T-helper 17 cell (primary cell): ENCODE results near the gene HGFAC. TPM values are rescaled to one million over a fixed set of nuclear protein-coding genes. Genes with fewer than 3 reads are reported as not detected.

ENCODE experiments used
- ATAC-seq: fragments of 150-1000 bp; cut with Tn5 transposase; 2 replicates; pipeline ENCODE4 v1.10.0; 2021; ENCODE audit warnings: mild to moderate bottlenecking, moderate library complexity
- DNase-seq, 3 donors: peaks; one replicate each; pipeline versions ENCODE4 v3.0.0 to v3.0.0-alpha.2; 2020 to 2021
- H3K9me3 ChIP-seq: one replicate; pipeline ENCODE4 v1.7.0; 2013; ENCODE audit warnings: low read length, mild to moderate bottlenecking; ENCODE audit not compliant: control insufficient read depth, poor library complexity, severe bottlenecking
- H3K27ac Mint-ChIP-seq: one replicate; pipeline ENCODE4 v1.8.0; 2022; ENCODE audit warnings: mild to moderate bottlenecking, moderate library complexity, mixed read lengths
- H3K27me3 Mint-ChIP-seq: one replicate; pipeline ENCODE4 v1.8.0; 2022; ENCODE audit warnings: mixed read lengths
- H3K36me3 Mint-ChIP-seq: one replicate; pipeline ENCODE4 v1.8.0; 2022; ENCODE audit warnings: low read depth, mixed read lengths
- H3K4me1 Mint-ChIP-seq: one replicate; pipeline ENCODE4 v1.8.0; 2022; ENCODE audit warnings: mild to moderate bottlenecking, mixed read lengths
- H3K4me3 Mint-ChIP-seq: one replicate; pipeline ENCODE4 v1.8.0; 2022; ENCODE audit warnings: mild to moderate bottlenecking, moderate library complexity, mixed read lengths
- total RNA-seq, 4 donors: library from RNA in 2 of 4; stranded (reverse) in 2 of 4; gene quantifications; one replicate each; pipeline ENCODE4 v1.2.3 and lab custom pipeline; 2022 to 2026

HGFAC gene
- total RNA-seq, 2 donors from 2014 or later = not detected

- Mint-ChIP-seq H3K4me1 (peaks cover 3% of the 10 kb centered on the region), H3K36me3 (peaks cover 2% of the 10 kb centered on the region), H3K27ac (no peak overlapping the region)
Measured at GRCh38 chr4:3468804-3469203, 27.0 kb downstream of the HGFAC start.

DNA sequence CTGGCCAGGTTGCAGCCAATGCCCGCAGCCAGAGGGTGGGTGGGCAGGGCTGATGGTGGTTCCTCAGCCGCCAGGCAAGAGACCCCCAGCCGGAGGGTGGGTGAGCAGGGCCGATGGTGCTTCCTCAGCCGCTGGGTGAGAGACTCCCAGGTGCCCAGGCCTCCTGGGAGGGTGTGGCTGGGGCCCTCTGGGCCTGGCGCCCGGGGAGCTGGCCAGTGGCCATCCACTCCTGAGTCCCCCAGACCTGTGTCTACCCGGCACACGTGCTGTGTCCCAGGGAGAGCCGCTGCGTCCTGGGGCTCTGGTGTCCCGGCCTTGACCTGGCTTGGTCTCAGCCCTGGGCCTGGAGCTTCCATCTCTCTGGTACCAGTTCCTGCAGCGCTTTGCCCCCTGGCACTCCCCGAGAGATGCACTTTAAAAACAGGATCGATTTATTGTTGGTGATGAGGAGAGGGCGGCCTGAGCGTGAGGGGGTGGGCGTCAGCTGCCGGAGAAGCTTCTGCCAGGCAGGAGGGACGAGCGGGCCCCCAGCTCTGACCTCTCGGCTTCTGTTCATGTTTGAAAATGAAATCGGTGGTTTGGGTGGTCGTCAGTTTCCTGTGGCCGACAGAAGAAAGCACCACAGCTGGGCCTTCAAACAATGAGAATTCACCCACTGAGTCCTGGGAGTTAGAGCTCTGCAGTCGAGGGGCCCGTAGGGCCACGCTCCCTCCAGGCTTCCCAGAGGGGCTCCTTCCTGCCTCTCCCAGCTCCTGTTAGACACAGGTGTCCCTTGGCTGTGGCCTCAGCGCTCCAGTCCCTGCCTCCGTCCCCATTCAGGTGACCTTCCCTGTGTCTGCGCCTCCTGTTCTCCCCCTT lies 27.8 kb downstream of the HGFAC start:
- H3K9me3 ChIP-seq = no peaks in the 10 kb centered on the region
- ATAC-seq (no peak), DNase-seq (no peak)
- peaks cover 3% of the 10 kb centered on the region for H3K4me1 Mint-ChIP-seq
- no peak overlapping the region for H3K4me3 Mint-ChIP-seq
- H3K36me3 Mint-ChIP-seq = peaks cover 2% of the 10 kb centered on the region
- peaks cover 9% of the 10 kb centered on the region for H3K27me3 Mint-ChIP-seq
- H3K27ac Mint-ChIP-seq = no peak overlapping the region

More at GRCh38 chr4:3468804-3469203, 27.0 kb downstream of the HGFAC start:
- H3K27me3 Mint-ChIP-seq = peaks cover 11% of the 10 kb centered on the region
- ATAC-seq (no peak), DNase-seq (no peak)
- H3K9me3 ChIP-seq = no peaks in the 10 kb centered on the region
- no peak overlapping the region for H3K4me3 Mint-ChIP-seq

- H3K27ac Mint-ChIP-seq = no peak overlapping the region
- ATAC-seq = no peak
Measured at GRCh38 chr4:3470244-3471097, 28.7 kb downstream of the HGFAC start.

DNA sequence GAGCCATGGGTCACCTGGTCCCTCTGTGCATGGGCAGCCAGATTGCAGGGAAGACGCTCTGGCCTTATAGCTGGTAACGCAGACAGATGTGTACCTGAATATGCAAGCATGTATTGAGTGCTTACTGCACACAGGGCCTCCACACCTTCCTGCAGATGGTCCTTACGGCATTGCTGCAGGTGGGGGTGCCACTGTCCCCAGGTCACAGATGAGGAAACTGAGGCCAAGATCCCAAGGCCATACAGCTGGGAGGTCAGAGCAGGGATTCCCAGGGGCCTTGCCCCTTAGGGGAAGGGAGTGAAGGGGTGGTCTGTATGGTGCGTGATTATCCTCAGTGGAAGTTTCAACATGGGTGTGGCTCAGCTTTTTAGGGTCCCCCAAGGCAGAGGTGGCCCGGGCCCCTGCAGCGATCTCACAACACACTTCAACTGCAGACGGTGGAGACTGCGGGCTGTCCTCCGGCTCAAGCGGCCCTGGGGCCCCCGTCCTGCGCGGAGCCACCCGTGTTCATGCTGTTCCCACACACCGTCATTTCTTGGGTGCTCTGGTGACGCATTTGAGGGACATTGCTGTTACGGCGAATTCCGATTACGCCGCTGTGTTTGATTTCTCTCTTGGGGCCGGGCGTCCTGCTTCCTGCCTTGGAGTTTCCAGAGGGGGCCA lies 29.5 kb downstream of the HGFAC start:
- no peak for DNase-seq
- ATAC-seq = no peak
- peaks cover 3% of the 10 kb centered on the region for H3K4me1 Mint-ChIP-seq
- no peaks in the 10 kb centered on the region for H3K36me3 Mint-ChIP-seq
- no peaks in the 10 kb centered on the region for H3K27me3 Mint-ChIP-seq
- no peak overlapping the region for H3K4me3 Mint-ChIP-seq
- no peaks in the 10 kb centered on the region for H3K9me3 ChIP-seq
- H3K27ac Mint-ChIP-seq = no peak overlapping the region

More at GRCh38 chr4:3470244-3471097, 28.7 kb downstream of the HGFAC start:
- no peaks in the 10 kb centered on the region for H3K9me3 ChIP-seq
- no peak overlapping the region for H3K4me3 Mint-ChIP-seq
- H3K4me1 Mint-ChIP-seq = peaks cover 3% of the 10 kb centered on the region
- H3K36me3 Mint-ChIP-seq = no peaks in the 10 kb centered on the region
- DNase-seq = no peak
- H3K27me3 Mint-ChIP-seq = peaks cover under 1% of the 10 kb centered on the region

DNA sequence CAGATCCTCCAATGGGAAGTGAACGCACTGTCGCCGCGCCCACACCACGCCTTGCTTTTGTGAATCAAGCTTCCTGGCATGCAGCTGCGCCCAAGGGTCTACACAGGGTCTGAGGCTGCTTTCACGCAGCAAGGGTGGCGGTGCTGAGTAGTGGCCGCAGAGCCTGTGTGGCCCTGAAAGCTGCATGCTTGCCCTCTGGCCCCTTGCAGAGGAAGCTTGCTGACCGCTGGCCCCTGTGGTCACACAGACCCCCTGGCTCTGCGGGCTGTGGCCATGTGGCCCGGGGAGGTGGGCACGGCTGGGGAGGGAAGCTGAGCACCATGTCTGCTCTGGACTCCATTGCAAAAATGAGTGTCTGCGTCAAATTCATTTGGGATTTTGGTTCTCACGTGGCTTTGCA lies 30.1 kb downstream of the HGFAC start:
- no peak overlapping the region for H3K4me3 Mint-ChIP-seq
- ATAC-seq (no peak), DNase-seq (no peak)
- H3K4me1 Mint-ChIP-seq = peaks cover 3% of the 10 kb centered on the region
- no peaks in the 10 kb centered on the region for H3K27me3 Mint-ChIP-seq
- no peaks in the 10 kb centered on the region for H3K36me3 Mint-ChIP-seq
- no peaks in the 10 kb centered on the region for H3K9me3 ChIP-seq
- no peak overlapping the region for H3K27ac Mint-ChIP-seq

DNA sequence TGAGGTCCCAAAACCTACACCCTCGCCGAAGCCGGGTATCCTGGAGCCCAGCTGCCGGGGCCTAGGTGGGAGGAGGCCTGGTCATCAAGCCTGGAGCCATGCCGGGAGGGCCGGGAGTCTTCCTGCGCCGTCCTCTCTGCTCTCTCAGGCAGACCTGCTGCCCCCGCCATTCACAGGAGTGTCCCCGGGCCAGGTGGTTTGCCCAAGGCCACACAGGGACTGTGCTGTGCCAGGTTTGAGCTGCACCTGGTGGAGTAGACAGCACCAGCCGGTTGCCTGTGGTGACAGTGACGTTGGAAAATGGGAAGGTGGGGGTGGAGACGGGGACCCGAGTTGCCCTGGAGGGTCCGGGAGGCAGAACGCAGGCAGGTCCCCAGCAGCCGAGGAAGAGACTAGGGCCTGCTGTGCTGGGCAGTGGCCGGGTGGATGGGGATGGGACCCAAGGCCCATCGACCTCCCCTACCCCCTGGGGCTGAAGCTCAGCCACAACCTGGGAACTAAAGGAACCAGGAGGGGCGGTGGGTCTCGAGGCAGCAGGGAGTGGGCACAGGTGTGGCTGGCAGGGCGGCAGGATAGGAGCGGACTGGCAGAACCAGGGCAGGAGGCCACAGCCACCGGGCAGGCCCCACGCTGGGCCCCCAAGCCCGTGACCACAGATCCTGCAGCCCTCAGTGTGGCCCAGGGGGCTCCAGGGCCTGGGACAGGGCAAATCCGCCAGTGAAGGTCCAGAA lies 30.8 kb downstream of the HGFAC start:
- Mint-ChIP-seq H3K27ac (no peak overlapping the region), H3K27me3 (no peaks in the 10 kb centered on the region), H3K4me1 (peaks cover 3% of the 10 kb centered on the region), H3K4me3 (no peak overlapping the region), H3K36me3 (no peaks in the 10 kb centered on the region)
- DNase-seq (no peak), ATAC-seq (no peak)
- no peaks in the 10 kb centered on the region for H3K9me3 ChIP-seq

GRCh38 chr4:3473181-3473950 lies 31.6 kb downstream of the HGFAC start:
- DNase-seq (no peak), ATAC-seq (no peak)
- no peaks in the 10 kb centered on the region for H3K27me3 Mint-ChIP-seq
- H3K36me3 Mint-ChIP-seq = no peaks in the 10 kb centered on the region
- H3K4me1 Mint-ChIP-seq = peaks cover 3% of the 10 kb centered on the region
- H3K4me3 Mint-ChIP-seq = no peak overlapping the region
- no peaks in the 10 kb centered on the region for H3K9me3 ChIP-seq
- no peak overlapping the region for H3K27ac Mint-ChIP-seq

DNA sequence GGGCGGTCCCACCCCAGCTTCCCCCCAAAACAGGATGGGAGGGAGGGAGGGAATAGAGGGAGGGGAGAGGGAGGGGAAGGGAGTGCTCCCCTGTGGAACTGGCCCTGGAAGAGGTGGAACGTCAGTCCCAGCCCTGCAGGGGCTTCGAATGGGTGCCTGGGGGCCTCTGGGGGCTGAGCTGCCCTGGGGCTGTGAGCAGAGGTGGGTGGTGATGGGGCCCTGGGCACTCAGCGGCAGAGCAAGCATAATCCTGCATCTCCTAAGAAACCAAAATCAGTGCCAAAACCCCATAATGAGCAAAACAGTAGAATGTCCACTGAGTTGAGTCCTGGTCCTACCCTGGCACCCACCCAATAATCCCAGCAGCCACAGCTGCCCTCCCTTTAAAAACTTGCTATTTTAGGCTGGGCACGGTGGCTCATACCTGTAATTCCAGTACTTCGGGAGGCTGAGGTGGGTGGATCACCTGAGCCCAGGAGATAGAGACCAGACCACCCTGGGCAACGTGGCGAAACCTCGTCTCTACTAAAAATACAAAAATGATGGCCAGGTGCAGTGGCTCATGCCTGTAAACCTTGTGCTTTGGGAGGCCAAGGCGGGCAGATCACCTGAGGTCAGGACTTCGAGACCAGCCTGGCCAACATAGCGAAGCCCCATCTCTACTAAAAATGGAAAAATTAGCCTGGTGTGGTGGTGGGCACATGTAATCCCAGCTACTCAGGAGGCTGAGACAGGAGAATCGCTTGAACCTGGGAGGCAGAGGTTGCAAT lies 32.4 kb downstream of the HGFAC start:
- Mint-ChIP-seq H3K4me1 (peaks cover 3% of the 10 kb centered on the region), H3K4me3 (no peak overlapping the region), H3K27me3 (no peaks in the 10 kb centered on the region), H3K27ac (no peak overlapping the region), H3K36me3 (no peaks in the 10 kb centered on the region)
- no peak for DNase-seq
- no peaks in the 10 kb centered on the region for H3K9me3 ChIP-seq
- ATAC-seq = no peak

DNA sequence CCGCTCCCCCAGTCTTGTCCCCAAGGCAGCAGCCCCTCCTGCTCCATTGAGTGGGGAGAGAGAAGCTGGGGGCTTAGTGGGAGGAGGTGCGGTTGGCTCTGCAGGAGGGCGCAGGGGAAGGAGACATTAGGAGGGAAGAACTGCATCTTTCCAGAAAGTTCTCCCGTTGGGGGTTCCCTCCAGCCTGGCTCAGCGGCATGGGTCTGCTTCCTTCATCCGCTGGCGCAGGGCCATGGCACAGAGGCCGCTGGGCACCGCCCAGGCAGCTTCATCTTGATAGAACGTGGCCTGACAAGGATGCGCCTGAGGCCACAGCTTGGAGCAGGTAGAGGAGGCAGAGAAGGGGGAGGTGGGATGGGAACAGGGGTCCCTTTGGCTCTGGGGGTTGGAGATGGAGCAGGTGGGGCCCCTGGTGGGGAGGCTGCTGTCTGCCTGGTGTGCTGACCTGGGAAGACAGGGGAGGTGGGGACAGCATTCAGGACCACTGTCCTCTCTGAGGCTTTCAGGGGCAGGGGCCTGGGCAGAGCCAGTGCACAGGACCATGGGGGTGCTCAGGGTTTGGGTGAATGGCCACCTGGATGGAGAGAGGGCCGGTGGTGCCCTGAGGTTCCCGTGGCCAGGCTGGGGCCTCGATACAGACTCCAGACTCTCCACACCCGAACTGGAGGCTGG lies 33.4 kb downstream of the HGFAC start:
- no peaks in the 10 kb centered on the region for H3K9me3 ChIP-seq
- DNase-seq = no peak
- H3K27me3 Mint-ChIP-seq = no peaks in the 10 kb centered on the region
- no peak for ATAC-seq
- no peak overlapping the region for H3K27ac Mint-ChIP-seq
- H3K4me1 Mint-ChIP-seq = peaks cover 1% of the 10 kb centered on the region
- H3K36me3 Mint-ChIP-seq = no peaks in the 10 kb centered on the region
- no peak overlapping the region for H3K4me3 Mint-ChIP-seq

DNA sequence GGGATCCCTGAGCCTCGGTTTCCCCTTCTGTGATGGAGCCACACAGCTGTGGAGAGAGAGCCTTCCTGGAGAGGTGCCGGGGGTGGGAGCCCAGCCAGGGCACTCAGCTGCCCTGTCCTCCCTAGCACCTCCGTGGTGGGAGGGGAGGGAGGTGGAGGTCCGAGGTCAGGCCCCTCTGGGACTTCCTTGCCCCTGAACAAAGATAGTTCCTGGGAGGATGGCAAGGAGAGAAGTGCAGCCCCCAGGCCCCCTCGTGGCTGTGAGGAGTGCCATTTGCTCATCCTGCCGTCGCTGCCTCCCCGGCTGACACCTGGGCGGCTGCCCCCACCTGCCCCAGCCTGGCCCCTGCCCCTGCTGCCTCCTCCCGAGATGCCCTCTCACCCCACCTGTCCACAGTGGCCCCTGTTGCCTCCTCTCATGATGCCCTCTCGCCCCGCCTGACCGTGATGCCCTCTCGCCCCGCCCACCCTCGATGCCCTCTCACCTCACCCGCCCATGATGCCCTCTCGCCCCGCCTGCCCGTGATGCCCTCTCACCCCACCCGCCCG lies 34.0 kb downstream of the HGFAC start:
- Mint-ChIP-seq H3K27ac (no peak overlapping the region), H3K4me1 (peaks cover 3% of the 10 kb centered on the region), H3K4me3 (no peak overlapping the region), H3K27me3 (peaks cover 4% of the 10 kb centered on the region), H3K36me3 (no peaks in the 10 kb centered on the region)
- DNase-seq (no peak), ATAC-seq (no peak)
- H3K9me3 ChIP-seq = no peaks in the 10 kb centered on the region

- no peaks in the 10 kb centered on the region for H3K9me3 ChIP-seq
- peaks cover 5% of the 10 kb centered on the region for H3K4me1 Mint-ChIP-seq
- ATAC-seq (no peak), DNase-seq (no peak)
- H3K27me3 Mint-ChIP-seq = peaks cover 10% of the 10 kb centered on the region
- H3K4me3 Mint-ChIP-seq = no peak overlapping the region
- no peak overlapping the region for H3K27ac Mint-ChIP-seq
- no peaks in the 10 kb centered on the region for H3K36me3 Mint-ChIP-seq
Measured at GRCh38 chr4:3476341-3476747, 34.6 kb downstream of the HGFAC start.
